COLO668 (cell line): ENCODE results near the gene UNC45A.
"Not testable (repeated sequence)": the region's sequence is repeated elsewhere in the genome, so short reads cannot be mapped to it uniquely, and the experiment has no call there.

Source experiments
- DNase-seq: peaks from one replicate; lab custom pipeline; 2025; ENCODE audit not compliant: unreplicated experiment; lab: John Stamatoyannopoulos, UW

The UNC45A gene

GRCh38 chr15:90915808-90916440 is 19.2 kb upstream of the UNC45A start:
- DNase-seq: no peak

- DNase-seq: no peak
Measured at GRCh38 chr15:90916461-90916860, 18.6 kb upstream of the UNC45A start.

- DNase-seq: no peak
Measured at GRCh38 chr15:90917569-90917968, 17.5 kb upstream of the UNC45A start.

GRCh38 chr15:90918034-90918788 is 16.9 kb upstream of the UNC45A start:
- DNase-seq: no peak

- no peak for DNase-seq
Measured at GRCh38 chr15:90918835-90919234, 16.2 kb upstream of the UNC45A start.

GRCh38 chr15:90921887-90922286 is 13.2 kb upstream of the UNC45A start:
- no peak for DNase-seq

- not testable (repeated sequence) for DNase-seq
Measured at GRCh38 chr15:90922712-90923322, 12.3 kb upstream of the UNC45A start.

GRCh38 chr15:90924375-90924774 is 10.7 kb upstream of the UNC45A start:
- DNase-seq: no peak

GRCh38 chr15:90926766-90927165 is 8.3 kb upstream of the UNC45A start:
- not testable (repeated sequence) for DNase-seq

GRCh38 chr15:90928106-90928505 is 7.0 kb upstream of the UNC45A start:
- not testable (repeated sequence) for DNase-seq

GRCh38 chr15:90929246-90930019 is 5.7 kb upstream of the UNC45A start:
- no peak for DNase-seq

- DNase-seq: peak; percentile 45
Measured at GRCh38 chr15:90930861-90931574, 4.1 kb upstream of the UNC45A start.

- no peak for DNase-seq
Measured at GRCh38 chr15:90931575-90931827, 3.6 kb upstream of the UNC45A start.

GRCh38 chr15:90931828-90932659 is 3.0 kb upstream of the UNC45A start, which contains the start of gene HDDC3:
Gene HDDC3 (minus strand): TSS chr15:90932549. CDS start chr15:90932540, 9 bp downstream.
- peak; percentile 93 for DNase-seq

GRCh38 chr15:90932660-90932991 is 2.5 kb upstream of the UNC45A start:
- no peak for DNase-seq

- DNase-seq: no peak
Measured at GRCh38 chr15:90933301-90933700, 1.8 kb upstream of the UNC45A start.

- DNase-seq: peak; percentile 91
Measured at GRCh38 chr15:90934256-90934948, 683 bp upstream of the UNC45A start.

GRCh38 chr15:90936823-90937222 is 1.7 kb downstream of the UNC45A start:
- DNase-seq: no peak

- DNase-seq: no peak
Measured at GRCh38 chr15:90938261-90938660, 3.2 kb downstream of the UNC45A start.

GRCh38 chr15:90939756-90940155 is 4.7 kb downstream of the UNC45A start:
- DNase-seq: no peak
